ENCODE data around the gene ERF. TPM values are rescaled to one million over a fixed set of nuclear protein-coding genes. Genes with fewer than 3 reads are reported as not detected.

Gene ERF
- total RNA-seq, 1 donor from 2014 or later = 31.6 TPM

DNA sequence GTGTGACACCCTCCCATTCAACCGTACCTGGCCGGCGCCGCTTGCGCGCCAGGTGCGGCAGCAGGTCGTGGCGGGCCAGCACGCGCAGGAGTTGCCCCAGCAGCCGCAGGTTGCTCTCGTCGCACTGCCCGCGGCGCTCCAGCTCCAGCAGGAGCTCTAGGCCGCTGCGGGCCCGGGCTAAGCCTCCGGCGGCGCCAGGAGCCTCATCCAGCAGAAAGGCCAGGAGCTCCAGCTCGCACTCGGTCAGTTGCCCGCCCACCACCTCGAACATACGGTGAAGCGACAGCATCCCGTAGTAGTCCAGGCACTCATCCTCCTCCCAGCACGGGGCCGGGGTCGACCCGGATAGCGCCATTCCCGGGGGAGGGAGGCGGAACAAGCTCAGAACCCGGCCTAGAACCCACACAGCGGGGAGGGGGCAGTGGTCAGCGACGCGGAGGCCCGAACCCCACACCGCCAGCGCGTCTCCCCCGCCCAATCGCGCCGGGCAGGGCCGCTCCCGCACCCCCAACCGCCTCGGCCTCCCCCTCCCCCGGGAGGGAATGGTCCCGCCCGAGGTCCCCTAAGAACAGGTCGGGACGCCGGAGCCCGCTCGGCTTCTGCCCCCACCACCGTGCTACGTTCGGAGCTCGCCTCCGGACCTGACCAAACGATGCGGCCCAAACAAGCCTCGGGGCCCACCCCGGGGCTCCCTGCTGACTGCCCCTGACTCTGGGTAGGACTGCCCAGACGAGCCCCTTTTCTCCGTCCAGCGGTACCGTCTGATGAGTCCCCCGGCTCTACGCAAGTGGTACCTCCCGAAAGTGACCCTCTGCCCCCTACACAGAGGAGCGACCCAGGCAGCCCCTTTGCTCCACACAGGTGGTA lies 38.0 kb downstream of the ERF start:
- DNase-seq (ENCODE audit: low read depth) = no peak
- no peaks in the 10 kb centered on the region for H3K27me3 ChIP-seq (ENCODE audit: control insufficient read depth, insufficient read depth, low read length)
- H3K4me3 ChIP-seq (ENCODE audit: low read depth, low read length) = peak overlapping the region; percentile 68
- H3K36me3 ChIP-seq (ENCODE audit: control insufficient read depth, insufficient read depth, low read length) = no peaks in the 10 kb centered on the region
- TF ChIP-seq, protein P1, sequence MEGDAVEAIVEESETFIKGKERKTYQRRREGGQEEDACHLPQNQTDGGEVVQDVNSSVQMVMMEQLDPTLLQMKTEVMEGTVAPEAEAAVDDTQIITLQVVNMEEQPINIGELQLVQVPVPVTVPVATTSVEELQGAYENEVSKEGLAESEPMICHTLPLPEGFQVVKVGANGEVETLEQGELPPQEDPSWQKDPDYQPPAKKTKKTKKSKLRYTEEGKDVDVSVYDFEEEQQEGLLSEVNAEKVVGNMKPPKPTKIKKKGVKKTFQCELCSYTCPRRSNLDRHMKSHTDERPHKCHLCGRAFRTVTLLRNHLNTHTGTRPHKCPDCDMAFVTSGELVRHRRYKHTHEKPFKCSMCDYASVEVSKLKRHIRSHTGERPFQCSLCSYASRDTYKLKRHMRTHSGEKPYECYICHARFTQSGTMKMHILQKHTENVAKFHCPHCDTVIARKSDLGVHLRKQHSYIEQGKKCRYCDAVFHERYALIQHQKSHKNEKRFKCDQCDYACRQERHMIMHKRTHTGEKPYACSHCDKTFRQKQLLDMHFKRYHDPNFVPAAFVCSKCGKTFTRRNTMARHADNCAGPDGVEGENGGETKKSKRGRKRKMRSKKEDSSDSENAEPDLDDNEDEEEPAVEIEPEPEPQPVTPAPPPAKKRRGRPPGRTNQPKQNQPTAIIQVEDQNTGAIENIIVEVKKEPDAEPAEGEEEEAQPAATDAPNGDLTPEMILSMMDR (IDR thresholded peaks at IDR 0.05; ENCODE audit: insufficient read depth, low read length, poor library complexity, severe bottlenecking) = no peak

DNA sequence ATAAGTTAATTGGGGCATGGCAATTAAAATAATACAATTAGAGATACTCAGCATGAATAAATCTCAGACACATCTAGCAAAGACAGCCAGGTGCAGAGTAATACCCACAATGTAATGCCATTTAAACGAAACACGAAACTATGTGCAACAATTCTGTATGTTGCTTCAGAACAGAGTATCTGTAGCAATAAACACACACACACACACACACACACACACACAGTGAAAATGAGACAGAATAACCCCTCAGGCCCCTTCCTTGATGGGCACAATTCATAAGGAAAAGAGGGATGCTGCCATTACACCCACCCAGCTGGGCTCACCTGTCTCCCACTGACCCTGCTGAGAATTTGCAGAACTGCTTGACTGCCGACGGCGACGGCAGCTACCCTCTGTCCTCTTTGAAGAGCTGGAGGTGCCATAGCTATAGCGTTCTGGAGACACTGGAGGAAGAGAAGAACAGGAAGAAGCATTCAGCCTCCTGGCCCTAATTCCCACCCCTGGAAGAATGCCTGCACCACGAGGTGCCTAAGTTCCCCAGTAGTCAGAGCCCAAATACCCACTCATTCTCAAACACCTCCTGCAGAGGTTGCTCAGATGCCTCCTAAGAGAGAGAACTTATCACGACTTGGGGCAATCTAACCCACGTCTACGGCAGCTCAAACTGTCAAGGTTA lies 40.0 kb downstream of the ERF start:
- DNase-seq (ENCODE audit: low read depth) = no peak
- H3K4me3 ChIP-seq (ENCODE audit: low read depth, low read length) = no peak overlapping the region
- no peaks in the 10 kb centered on the region for H3K27me3 ChIP-seq (ENCODE audit: control insufficient read depth, insufficient read depth, low read length)
- TF ChIP-seq, protein P1 (IDR thresholded peaks at IDR 0.05; ENCODE audit: insufficient read depth, low read length, poor library complexity, severe bottlenecking) = no peak
- no peaks in the 10 kb centered on the region for H3K36me3 ChIP-seq (ENCODE audit: control insufficient read depth, insufficient read depth, low read length)

DNA sequence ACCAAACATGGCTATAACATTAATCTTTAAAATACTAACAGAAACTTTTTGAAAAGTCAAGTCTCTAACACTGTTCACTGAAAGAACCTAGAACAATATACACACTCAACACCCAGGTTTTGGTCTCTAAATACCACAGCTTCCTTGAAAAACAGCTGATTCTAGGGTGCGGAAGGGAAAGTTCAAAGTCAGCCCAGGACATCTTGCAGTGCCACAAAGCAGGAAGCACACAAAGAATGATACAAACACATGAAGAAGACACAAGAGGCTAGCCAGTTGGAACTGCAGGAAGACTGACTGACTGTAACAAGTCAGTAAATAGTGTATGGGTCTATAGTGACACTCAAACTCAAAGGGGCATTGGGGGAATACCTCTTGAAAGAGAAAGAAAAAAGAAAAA lies 42.0 kb downstream of the ERF start:
- DNase-seq (ENCODE audit: low read depth) = no peak
- Histone ChIP-seq H3K27me3 (ENCODE audit: control insufficient read depth, insufficient read depth, low read length) (no peaks in the 10 kb centered on the region), H3K4me3 (ENCODE audit: low read depth, low read length) (no peak overlapping the region), H3K36me3 (ENCODE audit: control insufficient read depth, insufficient read depth, low read length) (peaks cover 2% of the 10 kb centered on the region)
- TF ChIP-seq, protein P1 (IDR thresholded peaks at IDR 0.05; ENCODE audit: insufficient read depth, low read length, poor library complexity, severe bottlenecking) = no peak

DNA sequence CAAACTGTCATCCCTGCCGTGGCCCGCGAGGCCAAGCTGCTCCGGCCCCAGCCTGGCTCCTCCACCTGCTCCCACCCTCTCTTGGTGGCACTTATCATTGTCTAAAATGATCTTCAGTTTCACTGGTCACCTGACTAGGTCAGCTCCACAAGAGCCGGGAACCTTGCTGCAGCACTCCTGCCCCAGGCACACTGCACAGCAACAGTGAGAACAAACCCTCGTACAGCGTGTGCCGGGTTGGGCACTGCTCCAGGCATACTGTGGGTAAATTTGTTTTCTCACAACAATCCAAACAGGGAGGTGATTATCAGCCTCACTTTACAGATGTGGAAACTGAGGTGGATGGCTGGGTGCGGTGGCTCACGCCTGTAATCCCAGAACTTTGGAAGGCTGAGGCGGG lies 46.3 kb downstream of the ERF start:
- Histone ChIP-seq H3K27me3 (ENCODE audit: control insufficient read depth, insufficient read depth, low read length) (no peaks in the 10 kb centered on the region), H3K4me3 (ENCODE audit: low read depth, low read length) (no peak overlapping the region), H3K36me3 (ENCODE audit: control insufficient read depth, insufficient read depth, low read length) (peaks cover 2% of the 10 kb centered on the region)
- TF ChIP-seq, protein P1 (IDR thresholded peaks at IDR 0.05; ENCODE audit: insufficient read depth, low read length, poor library complexity, severe bottlenecking) = no peak
- no peak for DNase-seq (ENCODE audit: low read depth)

DNA sequence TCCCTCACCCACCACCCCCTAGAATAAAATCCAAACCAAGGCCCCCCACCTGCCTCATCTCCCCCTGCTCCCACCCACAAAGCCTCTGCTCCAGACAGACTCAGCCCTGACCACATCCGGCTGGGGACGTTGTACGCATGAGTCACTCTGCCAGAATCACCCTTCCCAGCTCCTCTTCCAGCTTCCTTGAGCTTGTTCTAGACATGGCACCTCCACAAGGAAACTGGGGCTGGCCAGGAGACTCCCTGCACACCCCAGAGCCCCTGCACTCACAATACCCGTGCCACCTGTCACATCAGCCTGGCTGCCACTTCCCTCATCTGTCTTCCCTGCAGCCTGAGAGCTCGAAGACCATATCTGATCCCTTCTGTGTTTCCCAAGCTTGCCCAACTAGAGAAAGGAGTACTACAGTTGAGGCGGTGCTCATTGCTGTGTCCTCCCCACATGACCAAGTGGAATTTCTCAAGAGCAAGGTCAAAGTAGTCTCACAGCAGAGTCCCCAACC lies 47.1 kb downstream of the ERF start:
- peak; percentile 47 for DNase-seq (ENCODE audit: low read depth)
- TF ChIP-seq, protein P1 (IDR thresholded peaks at IDR 0.05; ENCODE audit: insufficient read depth, low read length, poor library complexity, severe bottlenecking) = no peak
- Histone ChIP-seq H3K36me3 (ENCODE audit: control insufficient read depth, insufficient read depth, low read length) (peaks cover 2% of the 10 kb centered on the region), H3K27me3 (ENCODE audit: control insufficient read depth, insufficient read depth, low read length) (no peaks in the 10 kb centered on the region), H3K4me3 (ENCODE audit: low read depth, low read length) (no peak overlapping the region)
